Spinal cord (tissue), 10 donors: ENCODE data around the gene MC5R. TPM values are rescaled to one million over a fixed set of nuclear protein-coding genes. Genes with fewer than 3 reads are reported as not detected.

ENCODE experiments used
- DNase-seq, 6 donors: peaks; one replicate each; pipeline versions ENCODE4 v3.0.0 to v3.0.0-alpha.2; 2013 to 2015; ENCODE audit warnings: low spot score in 6 of 6, low read depth in 4 of 6
- H3K27ac ChIP-seq: one replicate; pipeline ENCODE4 v1.5.1; 2013; ENCODE audit warnings: low read depth, low read length, control low read depth
- H3K27me3 ChIP-seq: one replicate; pipeline ENCODE4 v1.6.1; 2013; ENCODE audit warnings: low read length; ENCODE audit not compliant: control insufficient read depth, insufficient read depth
- H3K36me3 ChIP-seq: one replicate; pipeline ENCODE4 v1.6.1; 2013; ENCODE audit warnings: low read length; ENCODE audit not compliant: control insufficient read depth, insufficient read depth
- H3K4me1 ChIP-seq: one replicate; pipeline ENCODE4 v1.6.1; 2013; ENCODE audit warnings: low read length; ENCODE audit not compliant: control insufficient read depth, insufficient read depth
- H3K4me3 ChIP-seq: one replicate; pipeline ENCODE4 v1.5.1; 2013; ENCODE audit warnings: low read depth, low read length, control low read depth
- H3K9me3 ChIP-seq: one replicate; pipeline ENCODE4 v1.6.1; 2013; ENCODE audit warnings: low read length; ENCODE audit not compliant: control insufficient read depth, insufficient read depth
- WGBS: methylation state at CpG from one replicate; pipeline ENCODE4 v1.1.5; 2013; ENCODE audit warnings: missing lambda C conversion rate; ENCODE audit not compliant: insufficient coverage; 5-methylcytosine and 5-hydroxymethylcytosine counted together
- polyA plus RNA-seq, 2 donors: library from polyadenylated mRNA; unstranded; fragments of 120-200 nt; gene quantifications; one replicate each; pipeline ENCODE4 v1.2.1, GENCODE V29; 2013; ENCODE audit not compliant: insufficient read length in 2 of 2
- total RNA-seq, 2 donors: library from RNA; depleted of rRNA in 1 of 2; stranded (reverse); fragments of 120-200 nt in 1 of 2; fragments of >200 nt in 1 of 2; gene quantifications; one replicate each; pipeline versions ENCODE4 v1.2.3 to v1.2.4, GENCODE V29; 2013 to 2014
- donor health status: healthy.

Gene MC5R
- total and polyA plus RNA-seq, 4 donors, result 0.22 to 0.42 (median 0.35) TPM

DNA sequence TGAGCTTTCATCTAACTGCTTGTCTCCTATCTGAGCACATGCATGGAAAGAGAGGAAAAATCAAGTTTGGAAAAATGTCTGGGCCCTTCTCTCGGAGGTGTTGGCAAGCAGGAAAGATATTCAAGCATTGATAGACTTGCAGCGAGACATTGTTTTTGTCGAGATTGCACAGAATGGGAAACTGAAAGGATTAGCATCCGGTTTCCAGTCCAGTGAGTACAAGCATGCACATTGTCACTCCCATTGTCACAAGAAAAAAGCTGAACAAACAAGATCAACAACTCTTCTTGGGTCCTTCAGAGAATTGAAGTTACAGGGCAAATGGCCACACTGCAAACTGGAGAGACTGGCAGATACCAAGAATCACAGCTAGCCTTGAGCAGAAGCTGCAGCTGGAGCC lies 19.6 kb upstream of the MC5R start:
- Histone ChIP-seq H3K4me3 (no peak overlapping the region), H3K9me3 (no peaks in the 10 kb centered on the region), H3K36me3 (no peaks in the 10 kb centered on the region), H3K4me1 (peaks cover 10% of the 10 kb centered on the region), H3K27me3 (peaks cover 8% of the 10 kb centered on the region), H3K27ac (no peak overlapping the region)
- WGBS, result 31% methylated on average over 4 of the region's 4 CpGs
- no peak for DNase-seq

DNA sequence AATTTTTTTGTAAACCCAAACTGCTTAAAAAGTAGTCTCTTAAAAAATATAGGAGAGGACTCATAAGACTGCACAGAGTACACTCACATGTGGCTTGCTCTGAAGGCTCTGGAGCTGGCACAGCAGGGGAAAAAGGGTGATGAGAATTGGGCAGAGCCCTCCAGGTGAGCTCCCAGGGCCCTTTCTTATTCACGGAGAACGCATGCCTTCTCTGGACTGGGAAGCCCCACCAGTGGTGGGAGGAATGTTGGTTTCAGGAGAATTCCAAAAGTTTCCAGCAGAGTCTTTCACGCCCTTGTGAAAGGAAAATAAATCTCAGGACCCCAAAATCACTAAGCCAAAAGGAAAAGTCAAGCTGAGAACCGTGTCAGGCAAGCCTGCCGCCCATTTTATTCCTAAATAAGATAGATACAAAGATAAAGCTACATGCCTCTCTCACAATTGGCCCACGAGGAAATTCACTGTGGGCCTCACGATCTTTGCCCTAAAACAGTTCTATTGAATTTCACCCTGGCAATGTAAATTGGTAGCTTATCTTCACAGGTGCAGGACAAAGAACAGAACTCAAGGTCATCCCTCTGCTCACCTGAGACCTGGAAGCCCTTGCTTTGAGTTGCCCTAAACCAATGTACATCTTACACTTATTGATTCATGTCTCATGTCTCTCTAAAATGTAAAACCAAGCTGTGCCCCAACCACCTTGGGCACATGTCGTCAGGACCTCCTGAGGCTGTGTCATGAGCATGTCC lies 15.5 kb upstream of the MC5R start:
- Histone ChIP-seq H3K36me3 (no peaks in the 10 kb centered on the region), H3K4me3 (no peak overlapping the region), H3K4me1 (no peaks in the 10 kb centered on the region), H3K27me3 (no peaks in the 10 kb centered on the region), H3K27ac (no peak overlapping the region), H3K9me3 (no peaks in the 10 kb centered on the region)
- 34% methylated on average over 5 of the region's 8 CpGs for WGBS
- no peak for DNase-seq

DNA sequence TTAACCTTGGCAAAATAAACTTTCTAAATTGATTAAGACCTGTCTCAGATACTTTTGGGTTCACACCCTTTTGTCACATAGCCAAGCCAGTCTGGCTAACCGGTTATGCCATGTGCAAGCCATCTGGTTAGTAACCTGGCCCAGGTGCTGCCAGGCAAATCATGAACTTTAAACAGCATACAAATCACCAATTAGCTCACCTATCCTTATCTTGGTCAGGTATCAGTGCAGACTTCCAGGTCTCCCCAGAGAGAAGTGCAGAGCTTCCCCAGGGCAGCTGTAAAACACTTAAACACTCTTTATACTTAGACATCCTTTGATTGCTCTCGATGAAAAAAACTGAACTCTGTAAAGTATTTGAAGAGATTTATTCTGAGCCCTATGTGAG lies 14.9 kb upstream of the MC5R start:
- no peaks in the 10 kb centered on the region for H3K4me1 ChIP-seq
- no peaks in the 10 kb centered on the region for H3K27me3 ChIP-seq
- H3K9me3 ChIP-seq, result no peaks in the 10 kb centered on the region
- no peaks in the 10 kb centered on the region for H3K36me3 ChIP-seq
- WGBS, result 50% methylated on average over 2 of the region's 2 CpGs
- H3K27ac ChIP-seq, result no peak overlapping the region
- H3K4me3 ChIP-seq, result no peak overlapping the region
- DNase-seq, result no peak

DNA sequence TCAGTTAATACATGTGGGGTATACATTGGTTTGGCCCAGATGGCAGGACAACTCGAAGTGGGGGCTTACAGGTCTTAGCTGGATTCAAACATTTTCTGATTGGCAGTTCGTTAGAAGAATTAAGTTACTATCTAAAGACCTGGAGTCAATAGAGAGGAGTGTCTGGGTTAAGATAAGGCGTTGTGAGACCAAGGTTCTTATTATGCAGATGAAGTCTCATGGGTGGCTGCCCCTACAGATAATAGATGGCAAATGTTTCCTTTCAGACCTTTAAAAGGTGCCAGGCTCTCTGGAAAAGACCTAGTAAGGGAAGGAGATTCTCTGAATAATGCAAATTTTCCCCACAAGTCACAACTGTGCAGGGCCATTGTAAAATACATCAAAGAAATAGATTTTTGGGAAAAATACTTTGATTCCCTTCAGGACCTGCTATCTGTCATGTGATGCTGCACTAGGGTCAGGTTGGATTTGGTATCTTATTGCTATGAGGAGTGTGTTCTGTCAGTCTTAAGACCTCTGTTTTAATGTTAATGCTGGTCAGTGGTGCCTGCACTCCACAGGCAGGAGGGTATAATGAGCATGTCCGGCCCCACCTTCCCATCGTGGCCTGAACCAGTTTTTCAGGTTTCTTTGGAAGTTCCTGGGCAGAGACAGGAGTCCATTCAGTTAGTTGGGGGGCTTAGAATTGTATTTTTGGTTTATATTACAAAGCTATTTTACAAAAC lies 14.3 kb upstream of the MC5R start:
- Histone ChIP-seq H3K4me3 (no peak overlapping the region), H3K9me3 (no peaks in the 10 kb centered on the region)
- 50% methylated on average over 5 of the region's 5 CpGs for WGBS

DNA sequence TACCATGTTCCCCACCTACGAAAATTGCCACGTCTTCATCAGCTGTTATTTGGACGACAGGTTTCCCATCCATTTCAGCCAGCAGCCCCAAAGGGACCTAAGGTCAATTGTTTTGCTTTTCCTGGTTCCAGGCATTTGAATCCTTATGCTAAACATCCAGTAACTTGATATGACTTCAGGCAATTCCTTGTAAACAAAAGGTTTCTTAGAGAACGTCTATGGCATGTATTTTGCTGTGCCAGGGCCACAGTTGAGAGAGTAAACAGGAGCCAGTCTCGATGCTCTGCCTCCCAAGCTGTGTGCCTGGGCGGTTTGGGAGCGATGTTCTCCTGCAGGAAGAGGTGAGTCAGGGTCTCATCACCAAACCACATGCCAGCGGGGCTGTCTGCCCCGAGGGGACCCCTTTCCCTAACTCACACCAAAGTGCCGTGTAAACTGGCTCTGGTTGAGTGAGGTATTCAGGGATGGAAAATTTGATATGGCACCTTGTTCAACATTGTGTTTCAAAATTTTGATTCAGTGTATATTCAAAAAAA lies 12.9 kb upstream of the MC5R start:
- no peak for DNase-seq
- no peaks in the 10 kb centered on the region for H3K4me1 ChIP-seq
- no peak overlapping the region for H3K27ac ChIP-seq
- no peaks in the 10 kb centered on the region for H3K9me3 ChIP-seq
- H3K36me3 ChIP-seq, result no peaks in the 10 kb centered on the region
- WGBS, result 77% methylated on average over 5 of the region's 10 CpGs
- H3K4me3 ChIP-seq, result no peak overlapping the region
- no peaks in the 10 kb centered on the region for H3K27me3 ChIP-seq

More for the DNA sequence above, 14.3 kb upstream of the MC5R start:
- no peaks in the 10 kb centered on the region for H3K36me3 ChIP-seq
- H3K27me3 ChIP-seq, result no peaks in the 10 kb centered on the region
- no peak overlapping the region for H3K27ac ChIP-seq
- H3K4me1 ChIP-seq, result no peaks in the 10 kb centered on the region
- no peak for DNase-seq

DNA sequence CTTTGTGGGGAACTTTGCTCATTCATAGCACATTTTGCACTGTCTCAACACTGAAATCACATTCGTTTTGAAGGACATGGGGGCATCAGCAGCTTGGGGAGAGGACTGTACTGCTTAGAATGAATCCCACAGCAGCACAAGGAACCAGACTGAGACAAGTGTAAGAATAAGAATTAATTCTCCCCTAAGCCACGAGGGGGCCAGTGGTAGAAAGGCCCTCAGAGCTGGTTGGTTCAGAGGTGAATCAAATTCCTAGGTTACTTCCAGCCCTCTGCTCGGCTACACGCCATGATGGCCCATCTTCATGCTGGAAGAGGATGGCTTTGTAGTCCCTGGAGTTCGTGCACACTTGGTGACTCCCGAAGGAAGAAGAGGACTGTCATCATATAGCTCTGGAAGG lies 12.0 kb upstream of the MC5R start:
- H3K36me3 ChIP-seq, result no peaks in the 10 kb centered on the region
- H3K27ac ChIP-seq, result no peak overlapping the region
- no peaks in the 10 kb centered on the region for H3K4me1 ChIP-seq
- no peaks in the 10 kb centered on the region for H3K9me3 ChIP-seq
- DNase-seq, result no peak
- H3K27me3 ChIP-seq, result no peaks in the 10 kb centered on the region
- H3K4me3 ChIP-seq, result no peak overlapping the region
- 83% methylated on average over 4 of the region's 6 CpGs for WGBS

DNA sequence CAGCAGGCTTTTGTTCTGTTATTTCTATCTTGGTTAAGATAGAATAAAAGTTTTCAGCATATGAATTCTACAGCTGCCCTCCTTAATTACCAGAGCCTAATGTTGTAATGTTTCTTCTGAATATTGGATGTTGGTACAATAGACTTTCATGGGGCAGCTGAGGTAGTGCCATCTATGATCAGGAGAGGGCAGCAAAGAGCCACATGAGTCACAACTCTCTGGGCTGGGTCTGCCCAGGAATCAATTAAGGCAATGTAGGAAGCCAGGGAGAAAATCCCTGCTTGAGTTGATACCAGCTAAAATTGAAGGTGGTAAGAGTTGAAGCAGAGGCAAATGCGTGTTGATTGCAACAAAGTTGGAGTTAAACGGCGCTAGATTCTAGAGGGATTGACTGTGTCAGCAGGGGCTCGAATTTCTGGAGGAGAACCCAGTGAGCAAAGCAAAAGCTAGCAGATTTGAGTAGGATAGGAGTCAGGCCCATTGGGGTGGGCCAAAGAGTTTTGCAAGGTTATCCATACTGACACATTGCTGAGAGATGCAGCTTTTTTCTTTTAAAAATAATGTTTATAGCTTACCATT lies 10.6 kb upstream of the MC5R start:
- 21% methylated on average over 4 of the region's 4 CpGs for WGBS
- H3K4me1 ChIP-seq, result no peaks in the 10 kb centered on the region
- H3K9me3 ChIP-seq, result no peaks in the 10 kb centered on the region
- H3K27me3 ChIP-seq, result no peaks in the 10 kb centered on the region
- H3K27ac ChIP-seq, result no peak overlapping the region
- DNase-seq, result peak in 4 of 6 donors; percentile 39 to 87 (median 64)
- H3K36me3 ChIP-seq, result no peaks in the 10 kb centered on the region
- no peak overlapping the region for H3K4me3 ChIP-seq

DNA sequence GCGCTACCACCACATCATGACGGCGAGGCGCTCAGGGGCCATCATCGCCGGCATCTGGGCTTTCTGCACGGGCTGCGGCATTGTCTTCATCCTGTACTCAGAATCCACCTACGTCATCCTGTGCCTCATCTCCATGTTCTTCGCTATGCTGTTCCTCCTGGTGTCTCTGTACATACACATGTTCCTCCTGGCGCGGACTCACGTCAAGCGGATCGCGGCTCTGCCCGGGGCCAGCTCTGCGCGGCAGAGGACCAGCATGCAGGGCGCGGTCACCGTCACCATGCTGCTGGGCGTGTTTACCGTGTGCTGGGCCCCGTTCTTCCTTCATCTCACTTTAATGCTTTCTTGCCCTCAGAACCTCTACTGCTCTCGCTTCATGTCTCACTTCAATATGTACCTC lies 2.3 kb downstream of the MC5R start:
- 96% methylated on average over 26 of the region's 26 CpGs for WGBS

DNA sequence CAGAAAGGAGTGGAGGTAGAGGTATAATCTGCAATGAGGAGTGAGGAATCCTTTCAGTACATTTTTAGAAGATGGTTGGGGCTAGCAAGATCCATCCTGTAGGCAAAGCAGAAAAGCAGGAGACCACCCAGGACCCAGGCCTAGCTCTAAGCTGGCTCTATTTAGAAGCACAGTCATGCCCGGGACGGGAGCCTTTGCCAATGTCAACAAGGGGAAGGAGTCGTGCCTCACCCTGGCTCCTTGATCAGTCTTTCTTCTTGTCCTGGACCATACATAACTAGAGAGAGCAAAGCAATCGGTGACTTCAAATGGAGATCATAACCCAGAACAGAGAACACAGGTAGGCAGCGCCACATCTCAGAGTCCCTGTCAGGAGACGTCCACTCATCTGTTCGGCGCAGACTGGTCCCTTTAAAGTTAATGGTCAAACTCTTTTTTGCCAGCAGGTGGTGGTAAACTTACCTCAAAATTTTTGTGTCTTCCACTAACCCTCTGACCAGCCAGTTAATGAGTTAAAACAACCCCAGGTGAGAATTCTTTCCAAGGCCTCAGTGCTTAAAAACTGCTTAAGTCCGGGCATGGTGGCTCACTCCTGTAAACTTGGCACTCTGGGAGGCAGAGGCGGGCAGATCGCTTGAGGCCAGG lies 8.0 kb downstream of the MC5R start:
- DNase-seq, result no peak

More for the DNA sequence above, 2.3 kb downstream of the MC5R start:
- no peak for DNase-seq
- Histone ChIP-seq H3K27me3 (peaks cover 5% of the 10 kb centered on the region), H3K4me3 (no peak overlapping the region), H3K27ac (no peak overlapping the region), H3K4me1 (peaks cover 4% of the 10 kb centered on the region), H3K36me3 (no peaks in the 10 kb centered on the region), H3K9me3 (no peaks in the 10 kb centered on the region)

More for the DNA sequence above, 8.0 kb downstream of the MC5R start:
- no peak overlapping the region for H3K27ac ChIP-seq
- no peak overlapping the region for H3K4me3 ChIP-seq
- WGBS, result 82% methylated on average over 9 of the region's 11 CpGs
- H3K9me3 ChIP-seq, result no peaks in the 10 kb centered on the region
- no peaks in the 10 kb centered on the region for H3K4me1 ChIP-seq
- no peaks in the 10 kb centered on the region for H3K36me3 ChIP-seq
- H3K27me3 ChIP-seq, result no peaks in the 10 kb centered on the region
